GM18508 (cell line): ENCODE results near the gene TP53TG5.

Experiments used
- ATAC-seq: cut with Tn5 transposase; IDR thresholded peaks from one replicate; pipeline ENCODE4 v1.9.1; 2021; ENCODE audit warnings: moderate number of reproducible peaks; ENCODE audit not compliant: insufficient read depth, unreplicated experiment

TP53TG5 gene

DNA sequence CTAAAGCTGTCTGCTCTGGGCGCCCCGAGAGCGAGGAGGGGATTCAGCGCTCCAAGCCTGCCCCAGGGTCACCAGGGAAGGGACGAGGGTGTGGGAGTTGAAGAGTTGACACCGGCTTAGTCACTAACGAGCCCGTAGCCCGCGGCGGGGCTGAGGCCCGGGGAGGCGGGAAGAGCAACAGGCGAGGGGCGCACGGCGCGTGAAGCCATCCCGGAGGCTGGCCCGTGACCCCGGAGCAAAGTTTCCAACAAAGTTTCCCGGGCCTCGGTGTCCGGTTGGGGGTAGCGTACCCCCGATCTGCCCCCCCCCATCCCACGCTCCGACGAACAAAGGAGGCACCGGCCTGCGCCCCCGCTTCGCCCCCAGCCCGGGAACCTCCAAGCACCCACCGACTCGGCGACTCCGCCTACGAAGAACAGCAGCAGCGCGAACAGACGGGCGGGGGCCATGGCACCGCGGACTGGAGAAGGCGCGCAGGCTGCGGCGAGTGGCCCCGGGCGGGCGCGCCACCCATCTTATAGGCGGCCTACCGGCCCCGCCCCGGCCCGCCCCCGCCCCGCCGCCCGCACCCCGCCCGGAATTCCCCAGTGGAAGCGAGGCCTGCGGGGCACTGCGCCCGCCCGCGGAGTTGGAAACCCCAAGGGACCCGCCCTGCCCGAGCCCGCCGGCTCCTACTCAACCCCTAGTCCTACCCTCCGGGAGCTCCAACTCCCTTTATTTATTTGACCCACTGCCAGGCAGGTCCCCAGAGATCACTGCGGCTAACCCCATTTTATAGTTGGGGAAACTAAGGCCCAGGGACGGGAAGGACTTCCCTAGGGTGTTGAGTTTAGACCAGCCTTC is 30.0 kb downstream of the TP53TG5 start, which contains the start of gene SDC4:
TSS of gene SDC4 (minus strand) at position 489 of the 843 bp plus-strand sequence. CDS start at position 449, 40 bp downstream.
- no peak for ATAC-seq

DNA sequence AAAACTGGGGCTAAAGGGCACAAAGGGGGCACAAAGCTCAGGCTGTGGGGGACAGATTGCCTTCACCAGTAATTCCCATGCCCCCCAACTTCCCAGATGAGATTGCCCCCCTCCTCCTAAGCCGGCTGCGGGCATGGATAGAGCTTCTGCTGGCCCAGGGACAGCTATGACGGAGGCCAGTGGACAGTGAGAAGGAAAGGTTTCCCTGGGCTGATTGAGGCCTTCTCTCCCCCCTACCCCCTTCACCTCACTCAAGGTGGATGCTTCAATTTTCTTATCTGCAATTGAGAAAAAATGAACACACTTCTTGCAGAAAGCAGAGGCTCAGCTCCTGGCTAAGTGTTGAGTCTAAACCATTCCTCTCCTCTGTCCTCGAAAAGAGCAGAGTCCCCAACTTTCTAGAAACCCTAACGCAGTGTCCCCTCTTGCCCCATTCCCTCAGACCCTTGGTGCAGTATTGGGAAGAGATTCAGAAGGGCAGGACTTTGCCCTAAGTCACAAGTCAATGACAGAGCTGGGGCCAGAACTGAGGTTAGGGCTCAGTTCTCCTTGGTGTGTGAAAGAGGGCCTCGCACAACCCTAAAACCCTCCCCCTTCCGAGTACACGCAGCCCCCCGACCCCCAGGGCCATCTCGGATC is 30.7 kb downstream of the TP53TG5 start:
- no peak for ATAC-seq

DNA sequence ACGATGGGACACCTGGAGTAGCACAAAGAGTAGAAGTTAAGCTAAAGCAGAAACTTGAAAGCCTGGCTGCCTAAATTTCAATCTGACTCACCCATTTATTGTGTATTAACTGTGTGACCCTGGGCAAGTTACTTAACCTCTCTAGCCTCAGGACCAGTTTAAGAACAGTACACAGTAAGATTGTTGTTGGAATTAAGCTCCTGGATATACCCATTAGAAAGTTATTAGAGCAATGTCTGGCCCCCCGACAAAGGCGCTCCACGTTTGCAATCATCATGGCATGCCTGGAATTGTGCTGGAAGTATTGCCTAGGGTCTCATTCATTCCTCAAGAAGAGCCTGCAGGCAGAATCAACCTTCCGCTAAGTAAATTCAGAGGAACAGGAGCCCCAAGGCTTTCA is 31.3 kb downstream of the TP53TG5 start:
- ATAC-seq, result no peak

DNA sequence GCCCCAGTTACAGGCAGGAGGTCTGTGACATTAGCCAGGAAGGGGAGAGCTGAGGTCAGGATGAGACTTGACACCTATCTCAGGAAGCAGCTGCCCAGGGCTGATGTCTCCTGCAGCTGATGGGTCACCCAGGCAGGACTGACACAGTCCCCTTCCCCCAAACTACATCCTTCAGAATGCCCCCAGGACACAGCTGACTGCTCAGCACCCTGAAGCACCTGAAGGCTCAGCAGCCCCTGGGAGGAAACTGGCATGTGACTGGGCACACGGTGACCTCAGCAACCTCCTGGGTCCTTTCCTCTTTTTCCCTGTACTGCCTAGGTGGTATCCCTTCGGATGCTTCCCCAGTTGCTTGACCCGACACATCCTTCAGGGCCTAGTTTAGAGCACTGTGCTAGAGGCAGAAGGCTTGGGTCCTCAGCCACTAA is 31.8 kb downstream of the TP53TG5 start:
- ATAC-seq, result no peak

DNA sequence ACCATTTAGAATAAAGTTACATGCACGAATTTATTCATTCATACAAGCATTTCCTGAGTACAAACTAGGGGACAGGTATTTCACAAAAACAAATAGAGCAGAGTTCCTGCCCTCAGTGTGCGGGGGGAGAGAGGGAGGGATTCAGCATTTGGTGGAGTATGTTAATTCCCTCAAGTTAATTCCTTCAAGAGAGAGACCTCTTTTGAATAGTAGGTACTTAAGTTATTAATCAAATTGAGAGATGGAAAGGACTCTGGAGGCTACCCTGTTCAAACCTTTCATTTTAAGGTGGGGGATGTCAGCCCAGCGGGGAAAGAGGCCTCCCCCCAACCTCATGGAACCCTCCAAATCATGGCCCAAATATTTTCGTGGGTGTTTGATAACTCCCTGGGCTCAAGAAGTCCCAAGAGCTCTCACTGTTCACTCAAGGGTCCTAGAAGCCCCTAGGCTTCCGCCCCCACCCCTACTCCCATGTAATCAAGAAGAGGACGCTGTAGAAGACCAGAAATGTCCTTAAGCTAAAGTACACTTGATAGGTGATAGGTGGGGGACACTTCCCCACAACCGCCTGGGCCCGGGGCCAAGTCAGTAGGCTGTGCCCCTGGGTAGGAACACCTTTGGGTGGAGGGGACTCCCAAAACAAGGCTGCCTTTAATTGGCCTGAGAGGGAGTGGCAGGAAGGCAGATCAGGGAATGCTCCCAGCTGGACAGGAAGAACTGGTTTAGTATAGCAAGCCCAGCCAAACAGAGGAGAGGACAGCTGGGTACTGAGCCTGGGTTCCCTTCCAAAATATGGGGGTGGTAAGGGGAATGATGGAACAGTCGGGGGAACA is 32.8 kb downstream of the TP53TG5 start:
- no peak for ATAC-seq

DNA sequence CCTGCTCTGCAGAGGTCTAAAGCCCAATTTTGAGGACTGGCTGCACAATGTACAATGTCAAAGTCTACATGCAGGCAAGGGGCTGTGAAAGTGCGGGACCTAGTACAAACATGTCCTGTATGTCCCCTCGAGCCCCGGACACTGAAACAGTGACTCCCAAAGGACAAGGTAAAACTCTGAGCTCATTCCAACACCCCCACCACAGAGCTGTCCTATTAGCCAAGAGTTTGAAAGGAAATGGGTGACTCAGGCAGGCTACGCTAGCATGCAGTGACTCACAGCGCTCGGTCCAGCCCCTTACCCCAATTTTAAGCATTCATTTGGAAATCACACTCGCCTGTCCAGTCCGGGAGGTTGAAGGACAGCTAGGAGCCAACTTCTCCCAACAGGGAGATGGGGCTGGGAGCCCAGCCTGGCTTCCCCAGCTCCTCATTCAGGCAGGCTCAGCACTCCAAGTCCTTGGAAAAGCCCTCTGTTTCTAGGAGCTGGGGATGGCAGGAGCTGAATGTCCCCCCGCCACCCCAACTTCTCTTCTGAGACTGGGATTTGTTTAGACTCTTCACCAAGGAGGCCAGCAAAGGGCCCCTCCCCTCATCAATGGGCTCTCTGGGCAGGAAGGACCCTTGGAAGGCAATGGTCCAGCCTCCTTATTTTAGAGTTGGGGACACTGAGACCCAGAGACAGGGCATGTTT is 33.8 kb downstream of the TP53TG5 start:
- ATAC-seq, result no peak

DNA sequence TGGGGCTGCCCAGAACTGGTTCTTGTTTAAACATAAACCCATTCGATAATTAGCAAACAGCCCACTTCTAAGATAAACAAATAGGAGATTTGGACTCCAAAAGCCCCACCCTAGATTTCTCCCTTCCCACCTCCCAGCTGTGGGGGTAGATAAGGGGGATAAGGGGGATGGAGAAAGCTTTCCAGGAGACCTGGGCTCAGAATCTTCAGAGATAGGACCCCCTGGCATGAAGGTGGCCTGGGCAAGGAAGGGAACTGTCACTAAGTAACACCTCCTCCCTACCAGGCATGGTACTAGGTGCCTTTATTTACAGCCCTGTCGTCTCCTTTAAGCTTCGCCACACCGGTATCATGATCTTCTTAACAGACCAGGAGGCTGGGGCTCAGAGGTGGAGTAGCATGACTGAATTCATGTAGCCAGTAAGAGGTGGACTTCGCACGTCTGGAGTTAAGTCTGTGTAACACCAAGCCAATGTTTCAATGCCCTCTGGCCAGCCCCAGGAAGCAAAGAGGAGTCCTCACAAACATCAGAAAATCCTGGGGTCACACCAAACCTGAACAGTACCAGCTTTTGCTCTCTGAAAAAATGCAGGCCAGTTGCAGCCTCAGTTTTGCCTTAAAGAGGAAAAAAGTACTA is 34.5 kb downstream of the TP53TG5 start:
- no peak for ATAC-seq

DNA sequence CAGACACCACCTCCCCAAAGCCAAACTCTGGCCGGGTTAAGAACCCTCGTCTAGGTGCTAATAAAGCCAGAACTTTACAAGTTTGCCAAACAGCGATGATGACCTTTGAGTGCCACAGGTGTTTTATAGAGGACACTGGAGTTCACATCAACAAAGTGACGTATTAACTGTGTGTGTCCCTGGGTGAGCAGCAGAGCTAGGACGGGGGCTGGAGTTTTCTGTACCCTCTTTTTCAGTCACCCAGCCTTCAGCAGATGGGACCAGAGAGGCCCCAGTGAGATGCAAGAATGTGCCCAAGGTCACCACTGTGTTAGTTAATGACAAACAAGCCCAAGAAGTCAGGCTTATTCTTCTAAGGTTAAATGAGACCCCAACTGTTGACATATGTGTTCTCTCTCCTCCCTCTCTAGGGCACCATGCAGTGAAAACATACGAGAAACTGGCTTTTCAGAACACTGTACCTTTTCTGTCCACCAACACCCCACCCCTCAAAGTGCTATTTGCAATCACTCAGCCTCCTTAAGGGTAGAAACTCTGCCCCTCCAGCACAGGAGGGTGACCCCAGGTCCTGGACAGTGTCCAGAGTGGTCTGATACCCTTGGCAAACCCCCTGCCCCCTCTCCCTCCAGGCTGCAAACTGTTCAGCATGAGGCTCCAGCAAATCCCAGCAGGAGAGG is 35.1 kb downstream of the TP53TG5 start:
- ATAC-seq, result no peak

DNA sequence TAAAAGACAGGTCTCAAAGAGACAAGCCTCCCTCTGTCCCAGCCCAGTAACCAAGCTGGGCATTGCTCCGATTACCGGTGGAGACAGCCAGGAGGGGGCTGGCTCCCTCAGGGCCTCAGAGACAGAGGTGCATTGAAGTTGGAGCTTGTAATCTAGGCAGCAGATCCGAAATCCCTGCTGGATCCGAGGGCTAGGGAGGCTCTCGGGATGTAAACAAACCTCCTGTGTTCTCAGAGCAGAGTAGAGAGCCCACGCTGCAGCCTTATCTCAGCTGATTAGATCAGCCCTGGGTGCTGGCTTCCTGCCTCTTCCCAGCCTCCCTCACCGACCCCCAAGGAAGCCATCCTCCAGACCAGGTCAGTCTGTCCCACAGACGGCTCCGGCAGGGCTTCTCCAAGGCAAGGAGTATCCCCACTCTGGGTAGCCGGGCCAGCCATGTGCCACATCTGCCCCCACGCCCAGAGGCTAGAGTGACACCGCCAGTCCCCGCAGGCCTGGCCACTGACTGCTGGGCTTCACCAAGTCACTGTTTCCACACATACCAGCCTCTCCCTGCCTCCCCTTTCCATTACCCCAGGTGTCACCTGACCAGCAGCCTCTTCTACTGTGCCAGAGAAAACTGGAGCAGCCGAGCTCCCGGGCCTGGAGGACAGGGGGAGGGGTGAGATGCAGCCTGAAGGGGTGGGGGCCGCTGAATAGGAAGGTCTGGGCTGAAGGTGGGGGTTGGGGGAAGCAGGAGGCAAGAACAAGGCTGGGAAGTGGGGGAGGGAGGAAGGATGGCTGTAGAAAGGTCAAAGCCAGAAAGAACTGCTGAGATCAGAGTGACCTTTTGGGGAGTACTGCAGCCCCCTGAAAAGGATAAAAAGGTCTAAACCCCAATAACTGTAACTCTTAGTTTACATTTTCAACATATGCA is 35.9 kb downstream of the TP53TG5 start:
- no peak for ATAC-seq

DNA sequence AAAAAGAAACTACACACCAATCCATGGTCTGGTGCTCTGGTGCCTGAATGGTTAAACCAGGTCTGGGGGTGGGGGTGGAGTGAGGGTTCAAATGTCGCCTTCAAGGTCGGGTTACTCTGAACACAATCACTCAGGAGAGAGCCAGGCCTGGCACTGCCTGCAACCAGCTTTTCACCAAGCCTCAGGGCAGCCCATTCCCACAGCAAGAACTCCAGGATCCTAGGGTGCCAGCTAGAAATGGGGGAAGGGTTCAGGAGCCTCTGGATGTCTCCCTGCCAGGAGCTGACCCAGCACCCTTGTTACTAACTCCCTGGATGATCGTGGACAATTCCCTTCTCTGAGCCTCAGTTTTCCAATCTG is 36.6 kb downstream of the TP53TG5 start:
- ATAC-seq, result no peak

DNA sequence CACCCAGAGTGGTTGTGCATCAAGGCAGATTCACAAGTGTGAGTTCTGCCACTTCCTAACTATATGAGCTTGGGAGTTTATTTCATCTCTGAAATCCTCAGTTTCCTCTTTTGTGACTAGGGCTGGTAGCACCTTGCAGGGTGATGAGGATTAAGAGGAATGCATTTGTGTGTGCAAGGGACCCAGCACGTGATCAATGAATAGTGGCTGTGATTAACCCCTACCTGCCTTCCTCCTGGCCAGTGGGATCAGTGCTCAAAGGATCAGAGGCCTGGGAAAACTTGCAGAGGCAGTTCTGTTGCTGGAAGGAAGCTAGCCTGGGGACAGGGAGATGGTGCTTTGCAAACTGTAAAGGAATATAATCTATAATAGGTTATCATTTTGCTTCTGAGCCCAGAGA is 37.2 kb downstream of the TP53TG5 start:
- no peak for ATAC-seq

DNA sequence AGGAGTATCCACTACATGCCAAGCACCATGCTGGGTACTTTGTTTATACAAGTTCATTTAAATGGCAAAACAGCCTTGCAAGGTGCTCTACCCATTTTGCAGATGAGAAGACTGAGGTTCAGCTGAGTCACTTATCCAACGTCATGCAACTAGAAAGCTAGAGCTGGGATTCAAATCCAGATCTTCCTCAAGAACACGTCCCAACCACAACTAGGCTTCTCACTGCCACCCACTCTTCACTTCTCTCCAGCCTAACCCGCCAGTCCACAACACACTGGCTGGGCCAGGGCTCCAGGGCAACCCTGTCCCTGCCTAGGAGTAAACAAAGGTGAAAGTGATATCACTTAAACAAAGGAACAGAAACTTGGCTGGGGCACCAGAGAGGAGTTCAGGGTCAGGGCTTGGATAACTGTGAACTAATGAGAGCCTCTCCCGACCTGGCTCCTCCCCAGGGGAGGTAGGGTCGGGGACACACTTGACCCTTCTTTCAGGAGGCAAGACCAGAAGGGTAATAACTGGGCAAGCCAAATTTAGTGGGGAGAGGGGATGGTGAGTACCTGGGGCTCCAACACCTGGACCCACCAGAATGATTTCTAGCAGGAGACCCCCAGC is 37.8 kb downstream of the TP53TG5 start:
- no peak for ATAC-seq

DNA sequence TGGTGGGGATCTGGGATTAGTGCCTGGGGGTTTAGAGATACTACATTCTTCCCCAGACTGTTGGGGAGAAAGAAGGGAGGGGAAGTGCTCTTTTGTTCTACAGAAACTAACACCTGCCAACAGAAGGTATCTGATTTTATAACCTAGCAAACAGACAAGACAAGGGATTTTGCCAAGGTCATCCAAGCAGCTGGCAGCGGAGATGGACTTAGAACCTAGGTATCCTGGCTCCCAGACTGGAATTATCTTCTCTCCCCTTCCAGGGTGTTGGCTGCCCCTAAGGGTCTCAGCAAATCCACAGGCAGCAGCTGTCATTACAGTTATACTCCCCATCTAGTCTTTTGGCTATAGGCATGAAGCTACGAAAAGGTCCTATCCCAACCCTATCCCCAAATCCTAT is 38.3 kb downstream of the TP53TG5 start:
- ATAC-seq, result no peak

DNA sequence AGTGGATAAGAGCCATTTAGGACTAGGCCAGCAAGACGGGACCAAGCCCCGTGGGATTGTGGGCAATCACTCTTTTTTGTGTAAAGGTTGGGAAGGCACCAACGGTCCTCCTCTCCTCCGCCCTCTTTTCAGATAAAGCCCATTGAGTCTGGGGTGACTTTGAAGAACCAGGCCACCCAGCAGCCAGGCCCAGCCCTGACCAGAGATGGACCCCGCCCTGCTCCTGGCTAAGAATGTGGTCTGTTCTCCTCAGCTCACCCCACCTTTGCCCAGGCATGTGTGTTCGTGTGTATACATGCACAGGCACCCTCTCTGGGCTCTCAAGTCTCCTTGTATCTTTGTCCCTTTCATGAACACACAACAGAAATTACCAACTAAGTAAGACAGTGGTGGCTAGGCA is 39.0 kb downstream of the TP53TG5 start:
- no peak for ATAC-seq

DNA sequence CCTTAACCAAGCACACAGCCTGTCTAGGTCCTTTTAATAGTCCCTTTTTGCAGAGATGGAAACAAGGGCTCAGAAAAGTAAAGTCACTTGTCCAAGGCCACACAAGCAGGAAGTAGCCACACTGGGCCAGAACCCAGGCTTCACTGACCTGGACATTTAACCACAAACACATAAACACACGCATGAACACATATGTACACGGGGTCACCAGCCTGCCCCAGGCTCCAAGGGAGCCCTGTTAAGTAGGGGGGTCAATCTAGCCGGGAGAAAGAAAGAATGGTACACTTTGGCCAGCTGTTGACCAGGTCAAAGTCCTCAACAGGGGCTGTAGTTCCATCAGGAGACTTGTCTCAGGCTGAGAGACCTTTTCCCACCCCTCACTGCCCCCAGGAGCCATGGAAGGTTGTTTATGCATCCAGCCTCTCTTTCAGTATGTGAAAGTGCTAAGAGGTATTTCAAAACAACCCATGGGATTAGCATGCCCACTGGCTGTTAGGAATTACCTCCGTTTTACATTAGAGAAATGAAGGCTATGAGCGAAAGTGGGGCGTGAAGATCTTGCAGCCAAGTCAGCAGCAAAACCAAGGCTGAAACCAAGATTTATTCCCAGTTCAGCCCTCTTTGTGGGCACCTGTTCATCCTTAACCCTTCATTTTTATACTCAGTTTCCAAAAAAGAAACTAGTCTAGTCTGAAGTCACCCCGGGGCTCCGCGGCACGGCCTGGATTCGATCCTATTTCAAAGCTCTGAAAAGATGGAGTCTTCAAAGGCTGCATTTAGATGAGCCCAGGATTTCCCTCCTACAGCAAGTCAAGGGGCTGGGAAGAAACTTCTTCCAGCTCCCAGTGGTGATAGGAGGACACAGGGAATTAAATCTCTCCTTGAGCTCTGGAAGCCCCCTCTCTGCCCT is 39.7 kb downstream of the TP53TG5 start:
- no peak for ATAC-seq

DNA sequence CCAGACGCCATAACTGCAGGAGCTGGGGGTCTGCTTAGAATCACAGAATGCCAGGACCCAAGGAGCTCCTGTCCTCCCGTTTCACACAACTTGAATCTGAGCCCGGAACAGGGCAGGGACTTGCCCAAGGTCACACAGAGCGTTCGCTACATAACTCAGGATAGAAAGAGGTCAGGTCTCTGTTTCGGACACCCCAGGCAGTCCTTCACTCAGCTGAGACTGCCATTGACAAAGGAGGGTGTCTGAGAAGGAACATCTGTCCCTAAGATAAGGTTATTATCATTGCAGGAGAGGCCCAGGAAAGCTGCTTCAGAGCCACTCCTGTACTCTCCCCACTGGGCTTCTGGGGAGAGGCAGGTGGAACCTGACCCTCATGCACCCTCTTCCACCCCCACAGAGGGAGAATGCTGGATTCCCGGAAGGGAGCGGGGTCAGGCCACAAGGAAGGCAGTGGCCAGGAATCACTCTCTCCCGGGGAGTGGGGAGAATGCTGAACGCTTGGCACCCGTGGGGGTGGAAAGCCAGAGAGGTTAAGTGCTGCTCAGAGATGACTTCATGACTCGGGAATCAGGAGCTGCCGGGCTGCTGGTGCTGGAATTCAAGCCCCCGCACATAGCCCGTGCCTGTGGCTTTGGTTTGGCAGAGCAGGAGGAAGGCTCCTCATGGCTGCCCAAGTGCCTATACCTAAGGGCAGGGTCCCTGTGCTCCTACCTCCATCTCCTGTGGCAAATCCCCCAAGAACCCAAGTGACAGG is 40.6 kb downstream of the TP53TG5 start:
- ATAC-seq, result no peak
